Fibroblast of peridontal ligament (primary cell): Measurements from ENCODE around the gene HNF4A.

Source experiments
- DNase-seq: peaks from one replicate; pipeline ENCODE4 v3.0.0-alpha.2; 2010; ENCODE audit errors: extremely low read depth

The HNF4A gene

GRCh38 chr20:44405785-44406571 is 50.5 kb downstream of the HNF4A start:
- DNase-seq, result no peak

GRCh38 chr20:44406572-44407137 is 51.2 kb downstream of the HNF4A start:
- DNase-seq, result no peak

GRCh38 chr20:44407402-44408184 is 52.1 kb downstream of the HNF4A start:
- no peak for DNase-seq

GRCh38 chr20:44409132-44409600 is 53.7 kb downstream of the HNF4A start:
- peak; percentile 82 for DNase-seq

GRCh38 chr20:44410583-44411019 is 55.1 kb downstream of the HNF4A start:
- no peak for DNase-seq

- DNase-seq, result no peak
Measured at GRCh38 chr20:44411020-44411756, 55.7 kb downstream of the HNF4A start.

- DNase-seq, result no peak
Measured at GRCh38 chr20:44411757-44412401, 56.4 kb downstream of the HNF4A start.

GRCh38 chr20:44412402-44413144 is 57.1 kb downstream of the HNF4A start:
- DNase-seq, result no peak

GRCh38 chr20:44413575-44414345 is 58.3 kb downstream of the HNF4A start:
- no peak for DNase-seq

GRCh38 chr20:44414346-44414714 is 58.8 kb downstream of the HNF4A start:
- DNase-seq, result no peak

GRCh38 chr20:44414808-44415207 is 59.3 kb downstream of the HNF4A start:
- DNase-seq, result no peak

- DNase-seq, result no peak
Measured at GRCh38 chr20:44415833-44416715, 60.6 kb downstream of the HNF4A start.

- DNase-seq, result no peak
Measured at GRCh38 chr20:44418069-44418905, 62.8 kb downstream of the HNF4A start.

GRCh38 chr20:44419131-44419844 is 63.8 kb downstream of the HNF4A start:
- no peak for DNase-seq

GRCh38 chr20:44420497-44420896 is 65.0 kb downstream of the HNF4A start:
- no peak for DNase-seq

- peak; percentile 17 for DNase-seq
Measured at GRCh38 chr20:44422083-44422482, 66.6 kb downstream of the HNF4A start.

GRCh38 chr20:44423480-44423879 is 68.0 kb downstream of the HNF4A start:
- DNase-seq, result no peak
